Measurements from ENCODE around the gene RNF213.

RNF213 gene

DNA sequence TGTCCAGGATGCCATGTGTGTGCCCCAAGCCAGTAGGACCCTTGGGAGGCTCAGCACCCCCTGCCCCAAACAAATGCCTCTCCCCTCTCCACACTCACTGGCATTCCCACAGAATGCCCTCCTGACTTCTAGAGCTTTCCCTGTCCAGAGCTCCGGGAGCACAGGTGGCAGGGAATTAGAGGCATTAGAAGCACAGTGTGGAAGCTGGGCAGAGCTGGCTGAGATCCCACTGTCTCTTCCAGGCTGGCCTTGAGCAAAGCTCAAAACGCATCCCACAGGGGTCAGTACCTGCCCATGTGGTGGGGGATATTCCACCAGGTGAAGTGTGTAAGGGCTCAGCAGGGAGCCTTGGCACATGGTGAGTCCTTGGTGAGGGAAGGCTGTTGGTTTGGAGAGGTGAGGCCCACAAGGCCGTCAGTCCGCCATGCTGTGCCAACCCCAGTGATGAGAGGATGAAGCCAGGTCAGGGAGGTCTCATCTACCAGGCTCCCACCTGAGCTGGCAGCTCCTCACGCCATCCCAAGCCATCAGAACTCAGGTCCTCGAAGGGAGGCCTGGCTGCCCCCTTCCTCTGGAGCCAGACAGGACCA, 172.4 kb downstream of the RNF213 start:
- no peak for TF ChIP-seq POLR2A (IDR thresholded peaks at IDR 0.05; ENCODE audit: low read depth, low read length)
- DNase-seq (ENCODE audit: insufficient read length, low spot score): no peak
- FAIRE-seq: no peak

DNA sequence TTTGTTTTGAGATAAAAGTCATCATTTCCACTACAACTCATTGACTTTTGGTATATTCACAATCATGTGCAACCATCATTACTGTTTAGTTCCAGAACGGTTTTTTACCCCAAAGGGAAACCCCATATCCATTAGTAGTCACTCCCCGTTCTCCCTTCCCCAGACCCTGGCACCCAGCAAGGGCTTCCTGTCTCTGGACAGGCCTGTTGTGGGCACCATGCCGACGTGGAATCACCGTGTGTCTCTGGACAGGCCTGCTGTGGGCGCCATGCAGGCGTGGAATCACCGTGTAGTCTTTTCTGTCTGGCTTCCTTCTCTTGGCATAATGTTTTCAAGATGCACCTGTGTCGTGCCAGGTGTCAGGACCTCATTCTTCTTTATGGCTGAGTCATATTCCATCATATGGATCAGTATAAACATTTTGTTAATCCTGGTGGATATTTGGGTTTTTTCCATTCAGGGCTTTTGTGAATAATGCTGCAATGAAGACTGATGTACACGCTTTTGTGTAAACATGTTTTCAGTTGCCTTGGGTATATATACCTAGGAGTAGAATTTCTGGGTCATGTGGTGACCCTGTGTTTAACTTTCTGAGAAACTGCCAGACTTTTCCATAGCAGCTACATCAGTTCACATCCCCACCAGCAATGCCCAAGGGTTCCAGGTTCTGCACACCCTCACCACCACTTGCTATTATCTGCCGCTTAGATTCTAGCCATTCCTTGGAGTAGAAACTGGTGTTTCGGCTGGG, 173.4 kb downstream of the RNF213 start:
- DNase-seq (ENCODE audit: insufficient read length, low spot score) (no peak), FAIRE-seq (no peak)
- TF ChIP-seq POLR2A (IDR thresholded peaks at IDR 0.05; ENCODE audit: low read depth, low read length): no peak

GRCh38 chr17:80437532-80437931, 176.9 kb downstream of the RNF213 start:
- no peak for TF ChIP-seq POLR2A (IDR thresholded peaks at IDR 0.05; ENCODE audit: low read depth, low read length)
- FAIRE-seq (no peak), DNase-seq (ENCODE audit: insufficient read length, low spot score) (no peak)

GRCh38 chr17:80438806-80439205, 178.2 kb downstream of the RNF213 start:
- TF ChIP-seq POLR2A (IDR thresholded peaks at IDR 0.05; ENCODE audit: low read depth, low read length): no peak
- DNase-seq (ENCODE audit: insufficient read length, low spot score): no peak
- no peak for FAIRE-seq

GRCh38 chr17:80439499-80439898, 178.8 kb downstream of the RNF213 start:
- FAIRE-seq (no peak), DNase-seq (ENCODE audit: insufficient read length, low spot score) (no peak)
- TF ChIP-seq POLR2A (IDR thresholded peaks at IDR 0.05; ENCODE audit: low read depth, low read length): no peak

DNA sequence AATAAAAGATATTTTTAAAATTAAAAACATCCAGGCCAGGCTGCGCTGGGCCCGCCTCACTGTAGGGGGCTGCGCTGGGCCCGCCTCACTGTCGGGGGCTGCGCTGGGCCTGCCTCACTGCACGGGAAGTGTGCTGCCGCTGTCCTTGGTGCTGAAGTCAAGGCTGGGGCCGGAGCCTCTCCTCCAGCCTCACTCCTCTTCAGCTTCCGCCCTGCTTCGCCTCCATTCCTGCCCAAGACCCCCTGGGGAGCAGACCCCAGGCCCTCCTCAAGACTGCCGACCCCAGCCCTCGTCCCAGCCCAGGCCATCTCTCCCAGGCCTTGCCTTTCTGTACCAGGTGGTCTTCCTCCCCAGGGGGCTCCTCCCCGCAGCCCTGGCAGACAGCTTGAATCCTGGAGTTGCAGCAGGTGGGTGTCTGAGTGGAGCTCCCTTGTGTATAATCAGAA, 180.5 kb downstream of the RNF213 start:
- no peak for TF ChIP-seq POLR2A (IDR thresholded peaks at IDR 0.05; ENCODE audit: low read depth, low read length)
- FAIRE-seq (no peak), DNase-seq (ENCODE audit: insufficient read length, low spot score) (peak; percentile 65)

GRCh38 chr17:80441598-80442322, 181.1 kb downstream of the RNF213 start:
- DNase-seq (ENCODE audit: insufficient read length, low spot score) (no peak), FAIRE-seq (no peak)
- no peak for TF ChIP-seq POLR2A (IDR thresholded peaks at IDR 0.05; ENCODE audit: low read depth, low read length)

GRCh38 chr17:80442323-80442659, 181.6 kb downstream of the RNF213 start:
- DNase-seq (ENCODE audit: insufficient read length, low spot score): no peak
- no peak for FAIRE-seq
- no peak for TF ChIP-seq POLR2A (IDR thresholded peaks at IDR 0.05; ENCODE audit: low read depth, low read length)

- no peak for FAIRE-seq
- TF ChIP-seq POLR2A (IDR thresholded peaks at IDR 0.05; ENCODE audit: low read depth, low read length): no peak
- DNase-seq (ENCODE audit: insufficient read length, low spot score): no peak
These were observed 182.1 kb downstream of the RNF213 start for GRCh38 chr17:80442764-80443163.

DNA sequence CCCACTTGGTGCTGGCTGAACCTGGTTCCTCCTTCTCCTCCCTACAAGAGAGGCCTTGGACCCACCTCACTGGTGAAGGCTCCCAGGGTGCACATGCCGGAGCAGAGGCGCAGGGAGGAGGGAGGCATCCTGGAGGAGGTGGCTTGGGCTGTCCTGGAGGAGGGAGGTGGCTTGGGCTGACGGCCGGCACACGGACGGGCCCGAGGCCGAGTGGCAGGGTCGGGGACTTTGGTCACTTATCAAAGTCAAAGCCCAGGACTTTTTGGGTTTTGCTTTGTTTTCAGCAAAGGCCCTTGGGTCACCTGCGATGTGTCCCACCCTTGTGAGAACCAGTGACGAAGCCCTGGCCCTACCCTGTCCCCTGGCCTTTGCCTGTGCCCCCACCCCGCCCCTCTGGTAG, 182.8 kb downstream of the RNF213 start:
- TF ChIP-seq POLR2A (IDR thresholded peaks at IDR 0.05; ENCODE audit: low read depth, low read length): no peak
- no peak for DNase-seq (ENCODE audit: insufficient read length, low spot score)
- FAIRE-seq: no peak

DNA sequence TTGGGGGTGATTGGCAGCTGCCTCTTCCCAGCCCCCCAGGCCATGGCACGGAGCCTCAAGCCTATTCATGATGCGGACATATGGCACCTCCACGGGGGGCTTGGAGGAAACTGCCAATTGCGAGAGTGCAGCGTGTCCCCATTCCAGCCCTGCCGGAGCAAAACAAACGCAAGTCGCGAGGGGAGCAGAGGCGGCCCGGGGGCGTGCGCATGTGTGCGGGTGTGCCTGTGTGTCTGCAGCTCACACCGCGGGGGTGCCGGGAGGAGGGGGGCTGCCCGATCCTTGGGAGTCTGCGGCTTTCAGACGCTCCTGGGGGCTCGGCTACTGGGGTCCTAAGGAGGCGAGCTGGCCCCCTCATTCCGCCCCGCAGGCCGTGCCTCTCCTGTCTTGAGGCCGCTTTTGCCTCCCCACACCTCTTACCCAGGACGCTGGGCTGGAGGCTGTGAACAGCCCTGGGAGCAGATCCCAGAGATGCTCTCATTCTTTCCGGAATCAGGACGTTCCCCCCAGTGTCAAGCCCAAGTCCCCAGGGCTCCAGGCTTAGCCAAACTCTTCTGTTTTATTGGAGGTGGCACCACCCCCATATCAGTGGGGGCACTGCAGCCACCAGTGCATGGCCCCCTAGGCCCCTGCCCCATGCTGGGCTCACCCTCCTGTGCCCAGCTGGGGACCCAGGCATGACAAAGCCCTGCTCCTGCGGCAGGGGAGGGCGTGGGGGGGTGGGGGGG, 183.4 kb downstream of the RNF213 start:
- FAIRE-seq: no peak
- no peak for DNase-seq (ENCODE audit: insufficient read length, low spot score)
- TF ChIP-seq POLR2A (IDR thresholded peaks at IDR 0.05; ENCODE audit: low read depth, low read length): no peak

GRCh38 chr17:80444644-80444979, 184.0 kb downstream of the RNF213 start:
- TF ChIP-seq POLR2A (IDR thresholded peaks at IDR 0.05; ENCODE audit: low read depth, low read length): no peak
- FAIRE-seq: no peak
- no peak for DNase-seq (ENCODE audit: insufficient read length, low spot score)

GRCh38 chr17:80445007-80445725, 184.5 kb downstream of the RNF213 start:
- no peak for FAIRE-seq
- no peak for DNase-seq (ENCODE audit: insufficient read length, low spot score)

GRCh38 chr17:80445726-80446110, 185.1 kb downstream of the RNF213 start:
- TF ChIP-seq POLR2A (IDR thresholded peaks at IDR 0.05; ENCODE audit: low read depth, low read length): no peak
- no peak for FAIRE-seq

More at GRCh38 chr17:80445007-80445725, 184.5 kb downstream of the RNF213 start:
- TF ChIP-seq POLR2A (IDR thresholded peaks at IDR 0.05; ENCODE audit: low read depth, low read length): no peak

More at GRCh38 chr17:80445726-80446110, 185.1 kb downstream of the RNF213 start:
- DNase-seq (ENCODE audit: insufficient read length, low spot score): no peak
